Subcutaneous abdominal adipose tissue (tissue), 5 donors: ENCODE data around the gene MSI2.
A peak's percentile ranks its signal among the peaks of the same experiment; 100 is the strongest.

Experiments
- H3K27ac ChIP-seq: one replicate; pipeline ENCODE4 v1.7.0; 2013; ENCODE audit warnings: low read depth, mild to moderate bottlenecking, inconsistent platforms, low read length, moderate library complexity
- H3K27me3 ChIP-seq, 5 donors: one replicate each; pipeline ENCODE4 v1.7.0; 2013; ENCODE audit warnings: low read length in 5 of 5, inconsistent platforms in 1 of 5; ENCODE audit not compliant: control insufficient read depth in 5 of 5, insufficient read depth in 4 of 5
- H3K36me3 ChIP-seq, 5 donors: one replicate each; pipeline ENCODE4 v1.7.0; 2013; ENCODE audit warnings: low read length in 5 of 5; ENCODE audit not compliant: control insufficient read depth in 5 of 5, insufficient read depth in 5 of 5
- H3K4me1 ChIP-seq, 5 donors: one replicate each; pipeline ENCODE4 v1.7.0; 2013; ENCODE audit warnings: low read length in 5 of 5, mild to moderate bottlenecking in 3 of 5, moderate library complexity in 1 of 5; ENCODE audit not compliant: control insufficient read depth in 5 of 5, insufficient read depth in 5 of 5
- H3K4me3 ChIP-seq, 5 donors: one replicate each; pipeline ENCODE4 v1.7.0; 2013; ENCODE audit warnings: low read length in 5 of 5, low read depth in 1 of 5
- H3K9ac ChIP-seq, 5 donors: one replicate each; pipeline ENCODE4 v1.7.0; 2013; ENCODE audit warnings: low read length in 5 of 5, mild to moderate bottlenecking in 4 of 5, moderate library complexity in 3 of 5
- H3K9me3 ChIP-seq, 5 donors: one replicate each; pipeline ENCODE4 v1.7.0; 2013; ENCODE audit warnings: low read length in 5 of 5; ENCODE audit not compliant: control insufficient read depth in 5 of 5
- donor health status: healthy.
- donor health status: healthy.
- donor health status: healthy.
- donor health status: healthy.
- donor health status: healthy.

MSI2 gene

GRCh38 chr17:57438066-57438731, 181.9 kb downstream of the MSI2 start:
- Histone ChIP-seq H3K27me3 (no peaks in the 10 kb centered on the region), H3K4me3 (no peak overlapping the region), H3K4me1 (peaks cover 6 to 20% (median 17%) of the 10 kb centered on the region in 5 donors), H3K9me3 (no peaks in the 10 kb centered on the region), H3K27ac (no peak overlapping the region), H3K36me3 (no peaks in the 10 kb centered on the region), H3K9ac (no peak overlapping the region)

GRCh38 chr17:57439651-57440050, 183.3 kb downstream of the MSI2 start:
- no peaks in the 10 kb centered on the region for H3K27me3 ChIP-seq
- peaks cover 6 to 22% (median 17%) of the 10 kb centered on the region in 5 donors for H3K4me1 ChIP-seq
- no peaks in the 10 kb centered on the region for H3K9me3 ChIP-seq
- no peak overlapping the region for H3K4me3 ChIP-seq
- no peaks in the 10 kb centered on the region for H3K36me3 ChIP-seq
- no peak overlapping the region for H3K9ac ChIP-seq
- H3K27ac ChIP-seq = no peak overlapping the region

GRCh38 chr17:57440522-57441269, 184.4 kb downstream of the MSI2 start:
- Histone ChIP-seq H3K27ac (no peak overlapping the region), H3K9me3 (no peaks in the 10 kb centered on the region), H3K4me3 (no peak overlapping the region), H3K4me1 (peaks cover 6 to 22% (median 17%) of the 10 kb centered on the region in 5 donors), H3K36me3 (no peaks in the 10 kb centered on the region), H3K27me3 (no peaks in the 10 kb centered on the region), H3K9ac (no peak overlapping the region)

- no peaks in the 10 kb centered on the region for H3K27me3 ChIP-seq
- no peaks in the 10 kb centered on the region for H3K36me3 ChIP-seq
- H3K9ac ChIP-seq = no peak overlapping the region
- H3K27ac ChIP-seq = no peak overlapping the region
- H3K4me3 ChIP-seq = no peak overlapping the region
- H3K9me3 ChIP-seq = no peaks in the 10 kb centered on the region
- H3K4me1 ChIP-seq = peaks cover 6 to 22% (median 17%) of the 10 kb centered on the region in 5 donors
These were observed 184.9 kb downstream of the MSI2 start for GRCh38 chr17:57441270-57441600.

- Histone ChIP-seq H3K4me3 (no peak overlapping the region), H3K27ac (no peak overlapping the region), H3K36me3 (no peaks in the 10 kb centered on the region), H3K4me1 (peaks cover 6 to 22% (median 17%) of the 10 kb centered on the region in 5 donors), H3K27me3 (no peaks in the 10 kb centered on the region), H3K9ac (no peak overlapping the region), H3K9me3 (no peaks in the 10 kb centered on the region)
These were observed 186.1 kb downstream of the MSI2 start for GRCh38 chr17:57442401-57442823.

GRCh38 chr17:57442914-57443571, 186.7 kb downstream of the MSI2 start:
- Histone ChIP-seq H3K27ac (no peak overlapping the region), H3K9me3 (no peaks in the 10 kb centered on the region), H3K9ac (no peak overlapping the region), H3K4me3 (no peak overlapping the region), H3K36me3 (no peaks in the 10 kb centered on the region), H3K4me1 (peaks cover 6 to 22% (median 17%) of the 10 kb centered on the region in 5 donors), H3K27me3 (no peaks in the 10 kb centered on the region)

GRCh38 chr17:57443781-57444180, 187.5 kb downstream of the MSI2 start:
- Histone ChIP-seq H3K4me1 (peaks cover 6 to 22% (median 17%) of the 10 kb centered on the region in 5 donors), H3K27me3 (peaks cover 0 to 2% (median 0%) of the 10 kb centered on the region in 5 donors), H3K36me3 (no peaks in the 10 kb centered on the region), H3K9me3 (no peaks in the 10 kb centered on the region), H3K4me3 (no peak overlapping the region), H3K9ac (peak overlapping the region in 1 of 5 donors; percentile 14), H3K27ac (no peak overlapping the region)

GRCh38 chr17:57444682-57445450, 188.5 kb downstream of the MSI2 start:
- H3K4me1 ChIP-seq = peaks cover 6 to 22% (median 17%) of the 10 kb centered on the region in 5 donors

GRCh38 chr17:57445772-57446472, 189.6 kb downstream of the MSI2 start:
- Histone ChIP-seq H3K4me3 (no peak overlapping the region), H3K36me3 (no peaks in the 10 kb centered on the region), H3K27me3 (peaks cover 0 to 2% (median 0%) of the 10 kb centered on the region in 5 donors), H3K4me1 (peaks cover 2 to 15% (median 9%) of the 10 kb centered on the region in 5 donors), H3K9ac (no peak overlapping the region), H3K9me3 (no peaks in the 10 kb centered on the region), H3K27ac (no peak overlapping the region)

More at GRCh38 chr17:57444682-57445450, 188.5 kb downstream of the MSI2 start:
- Histone ChIP-seq H3K27ac (no peak overlapping the region), H3K27me3 (peaks cover 0 to 2% (median 0%) of the 10 kb centered on the region in 5 donors), H3K9me3 (no peaks in the 10 kb centered on the region), H3K4me3 (no peak overlapping the region), H3K36me3 (no peaks in the 10 kb centered on the region), H3K9ac (no peak overlapping the region)
